CD4-positive, alpha-beta T cell treated with Interleukin-10 for 1 hour (primary cell): ENCODE data around the gene ARHGAP6.

Source experiments
- DNase-seq: peaks from one replicate; pipeline ENCODE4 v3.0.0-alpha.2; 2020

Gene ARHGAP6

GRCh38 chrX:11451151-11451550 lies 214.6 kb downstream of the ARHGAP6 start:
- no peak for DNase-seq

- DNase-seq = no peak
Measured at GRCh38 chrX:11450354-11450753, 215.4 kb downstream of the ARHGAP6 start.

- DNase-seq = no peak
Measured at GRCh38 chrX:11449613-11450012, 216.1 kb downstream of the ARHGAP6 start.

- no peak for DNase-seq
Measured at GRCh38 chrX:11447418-11447817, 218.3 kb downstream of the ARHGAP6 start.

GRCh38 chrX:11446949-11447348 lies 218.8 kb downstream of the ARHGAP6 start:
- no peak for DNase-seq

GRCh38 chrX:11446336-11446735 lies 219.4 kb downstream of the ARHGAP6 start:
- DNase-seq = no peak

GRCh38 chrX:11445540-11445939 lies 220.2 kb downstream of the ARHGAP6 start:
- DNase-seq = no peak

- no peak for DNase-seq
Measured at GRCh38 chrX:11444052-11444451, 221.7 kb downstream of the ARHGAP6 start.

GRCh38 chrX:11439846-11440245 lies 225.9 kb downstream of the ARHGAP6 start:
- DNase-seq = no peak

- no peak for DNase-seq
Measured at GRCh38 chrX:11438767-11439166, 227.0 kb downstream of the ARHGAP6 start.

- no peak for DNase-seq
Measured at GRCh38 chrX:11438380-11438723, 227.4 kb downstream of the ARHGAP6 start.

- no peak for DNase-seq
Measured at GRCh38 chrX:11437642-11438379, 227.9 kb downstream of the ARHGAP6 start.

- DNase-seq = no peak
Measured at GRCh38 chrX:11435568-11435967, 230.2 kb downstream of the ARHGAP6 start.

- DNase-seq = no peak
Measured at GRCh38 chrX:11434607-11435006, 231.1 kb downstream of the ARHGAP6 start.

GRCh38 chrX:11431786-11432185 lies 233.9 kb downstream of the ARHGAP6 start:
- no peak for DNase-seq

GRCh38 chrX:11430271-11430670 lies 235.4 kb downstream of the ARHGAP6 start:
- no peak for DNase-seq

- DNase-seq = no peak
Measured at GRCh38 chrX:11429538-11430085, 236.1 kb downstream of the ARHGAP6 start.

GRCh38 chrX:11427453-11428071 lies 238.2 kb downstream of the ARHGAP6 start:
- no peak for DNase-seq

- DNase-seq = no peak
Measured at GRCh38 chrX:11426712-11427452, 238.8 kb downstream of the ARHGAP6 start.

GRCh38 chrX:11424903-11425674 lies 240.6 kb downstream of the ARHGAP6 start:
- DNase-seq = no peak

GRCh38 chrX:11423949-11424348 lies 241.8 kb downstream of the ARHGAP6 start:
- no peak for DNase-seq

GRCh38 chrX:11423362-11423818 lies 242.3 kb downstream of the ARHGAP6 start:
- no peak for DNase-seq

GRCh38 chrX:11422525-11422857 lies 243.2 kb downstream of the ARHGAP6 start:
- no peak for DNase-seq
